CD4-positive, alpha-beta memory T cell (primary cell): Measurements from ENCODE around the gene CCDC69. TPM values are rescaled to one million over a fixed set of nuclear protein-coding genes. Genes with fewer than 3 reads are reported as not detected.

Source experiments
- CTCF ChIA-PET: fragments of 350-600 bp; sonication (Branson Sonifier 250); formaldehyde crosslinking; loops from one replicate; lab custom pipeline; 2021; ENCODE audit warnings: inconsistent platforms; ENCODE audit not compliant: partially characterized antibody; lab: Charles Lee
- POLR2A ChIA-PET: fragments of 350-600 bp; sonication (Branson Sonifier 250); formaldehyde crosslinking; loops from one replicate; lab custom pipeline; 2021; ENCODE audit not compliant: partially characterized antibody; lab: Charles Lee
- DNase-seq, 5 donors: peaks; one replicate each; pipeline versions ENCODE4 v3.0.0 to v3.0.0-alpha.2; 2020 to 2022; ENCODE audit warnings: mixed read lengths in 1 of 5
- H3K27ac ChIP-seq: one replicate; pipeline ENCODE4 v1.7.0; 2013; ENCODE audit warnings: low read depth, low read length
- H3K27me3 ChIP-seq: 2 replicates; pipeline ENCODE4 v1.7.0; 2013; ENCODE audit warnings: mild to moderate bottlenecking, low read length, moderate library complexity; ENCODE audit not compliant: insufficient read depth
- H3K36me3 ChIP-seq: 2 replicates; pipeline ENCODE4 v1.7.0; 2013; ENCODE audit warnings: mild to moderate bottlenecking, low read length, moderate library complexity; ENCODE audit not compliant: insufficient read depth
- H3K4me1 ChIP-seq: 2 replicates; pipeline ENCODE4 v1.7.0; 2013; ENCODE audit warnings: mild to moderate bottlenecking, low read length, moderate library complexity; ENCODE audit not compliant: insufficient read depth
- H3K4me3 ChIP-seq, 2 donors: one replicate each; pipeline ENCODE4 v1.7.0; 2013; ENCODE audit warnings: low read length in 2 of 2, mild to moderate bottlenecking in 1 of 2
- H3K9me3 ChIP-seq, 2 donors: one replicate each; pipeline ENCODE4 v1.7.0; 2013; ENCODE audit warnings: low read length in 2 of 2, control low read depth in 1 of 2; ENCODE audit not compliant: control insufficient read depth in 1 of 2
- H3K27ac Mint-ChIP-seq, 7 donors: one replicate each; pipeline ENCODE4 v1.8.0; 2020 to 2021; ENCODE audit warnings: mixed read lengths in 7 of 7, mild to moderate bottlenecking in 6 of 7, inconsistent platforms in 3 of 7, moderate library complexity in 3 of 7
- H3K27me3 Mint-ChIP-seq, 2 donors: one replicate each; pipeline ENCODE4 v1.8.0; 2020 to 2021; ENCODE audit warnings: mixed read lengths in 2 of 2
- H3K36me3 Mint-ChIP-seq, 2 donors: one replicate each; pipeline ENCODE4 v1.8.0; 2020 to 2021; ENCODE audit warnings: mixed read lengths in 2 of 2, inconsistent platforms in 1 of 2, mild to moderate bottlenecking in 1 of 2
- H3K4me1 Mint-ChIP-seq, 4 donors: one replicate each; pipeline ENCODE4 v1.8.0; 2020 to 2021; ENCODE audit warnings: mixed read lengths in 4 of 4, mild to moderate bottlenecking in 1 of 4
- H3K4me3 Mint-ChIP-seq, 8 donors: one replicate each; pipeline ENCODE4 v1.8.0; 2020 to 2021; ENCODE audit warnings: mixed read lengths in 8 of 8, mild to moderate bottlenecking in 7 of 8, moderate library complexity in 6 of 8, inconsistent platforms in 3 of 8
- H3K9me3 Mint-ChIP-seq, 8 donors: one replicate each; pipeline ENCODE4 v1.8.0; 2020 to 2021; ENCODE audit warnings: mixed read lengths in 8 of 8, mild to moderate bottlenecking in 5 of 8, inconsistent platforms in 3 of 8, moderate library complexity in 1 of 8
- intact Hi-C: fragments of 100-400 bp; cut with micrococcal nuclease; formaldehyde crosslinking; loops from one replicate; pipeline ENCODE4 v1.15.1; 2023
- polyA plus RNA-seq, 2 donors: library from polyadenylated mRNA; unstranded; fragments of 300-500 nt; fragmentation: Illumina TruSeq; gene quantifications; one replicate each; pipeline ENCODE4 v1.2.3, GENCODE V29; 2021
- total RNA-seq, 2 experiments: library from RNA; stranded (reverse); gene quantifications; one replicate each; pipeline ENCODE4 v1.2.3, GENCODE V29; 2021

Gene CCDC69
- total and polyA plus RNA-seq, 4 experiments from 2014 or later = 38.9 to 93.9 (median 88.2) TPM

DNA sequence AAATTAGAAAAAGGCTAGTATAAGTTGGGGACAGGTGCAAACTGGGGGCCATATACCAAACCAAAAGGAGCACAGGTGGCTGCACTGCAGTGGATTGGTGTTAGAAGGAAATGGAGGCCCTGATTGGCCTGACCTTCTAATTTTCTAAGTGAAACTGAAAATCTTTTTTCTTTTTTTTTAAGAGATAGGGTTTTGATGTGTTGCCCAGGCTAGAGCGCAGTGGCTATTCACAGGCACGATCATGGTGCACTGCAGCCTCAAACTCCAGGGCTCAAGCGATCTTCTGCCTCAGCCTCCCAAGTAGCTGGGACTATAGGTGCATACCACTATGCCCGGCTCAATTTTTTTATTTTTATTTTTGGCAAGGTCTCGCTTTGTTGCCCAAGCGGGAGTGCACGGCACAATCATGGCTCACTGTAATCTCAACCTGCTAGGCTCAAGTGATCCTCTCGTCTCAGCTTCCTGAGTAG, 9.8 kb upstream of the CCDC69 start:
- Mint-ChIP-seq H3K9me3 (no peaks in the 10 kb centered on the region), H3K36me3 (no peaks in the 10 kb centered on the region), H3K27me3 (no peaks in the 10 kb centered on the region), H3K4me3 (no peak overlapping the region), H3K4me1 (peaks cover 8 to 14% (median 11%) of the 10 kb centered on the region in 4 donors), H3K27ac (no peak overlapping the region)
- Histone ChIP-seq H3K9me3 (no peaks in the 10 kb centered on the region), H3K36me3 (no peaks in the 10 kb centered on the region), H3K4me3 (no peak overlapping the region), H3K27ac (no peak overlapping the region), H3K4me1 (peaks cover 15% of the 10 kb centered on the region), H3K27me3 (no peaks in the 10 kb centered on the region)
- ChIA-PET CTCF (interaction anchor here (1.4 to 2.7 kb wide), 5 partner anchors 8 to 107 kb away, joined by 4 to 21 read pairs (median 13); partner anchors contain the start of gene CCDC69), POLR2A (interaction anchor here (1.1 to 3.8 kb wide), 4 partner anchors 8 to 69 kb away, joined by 3 to 46 read pairs (median 12); partner anchors contain the start of gene CCDC69)
- no peak for DNase-seq
- intact Hi-C loops = loop anchor here (1.0 kb wide), 1 partner anchor 10 kb away; no protein-coding TSS in a partner anchor

- Histone ChIP-seq H3K4me3 (no peak overlapping the region), H3K27me3 (no peaks in the 10 kb centered on the region), H3K27ac (no peak overlapping the region), H3K9me3 (no peaks in the 10 kb centered on the region), H3K36me3 (no peaks in the 10 kb centered on the region), H3K4me1 (peaks cover 15% of the 10 kb centered on the region)
- CTCF ChIA-PET = interaction anchor here (0.8 to 2.3 kb wide), 3 partner anchors 9 to 66 kb away, joined by 3 to 6 read pairs (median 4); partner anchors contain the start of gene GM2A
- H3K4me3 Mint-ChIP-seq = no peak overlapping the region
- POLR2A ChIA-PET = interaction anchor here (1.0 to 2.1 kb wide), 4 partner anchors 8 to 105 kb away, joined by 3 to 11 read pairs (median 3); no protein-coding TSS in a partner anchor
- H3K27me3 Mint-ChIP-seq = no peaks in the 10 kb centered on the region
- intact Hi-C loops = no loop called here
- peaks cover 9 to 15% (median 12%) of the 10 kb centered on the region in 4 donors for H3K4me1 Mint-ChIP-seq
- no peak for DNase-seq
- no peaks in the 10 kb centered on the region for H3K36me3 Mint-ChIP-seq
- no peak overlapping the region for H3K27ac Mint-ChIP-seq
- no peaks in the 10 kb centered on the region for H3K9me3 Mint-ChIP-seq
These were observed 7.5 kb upstream of the CCDC69 start for GRCh38 chr5:151231359-151231758.

DNA sequence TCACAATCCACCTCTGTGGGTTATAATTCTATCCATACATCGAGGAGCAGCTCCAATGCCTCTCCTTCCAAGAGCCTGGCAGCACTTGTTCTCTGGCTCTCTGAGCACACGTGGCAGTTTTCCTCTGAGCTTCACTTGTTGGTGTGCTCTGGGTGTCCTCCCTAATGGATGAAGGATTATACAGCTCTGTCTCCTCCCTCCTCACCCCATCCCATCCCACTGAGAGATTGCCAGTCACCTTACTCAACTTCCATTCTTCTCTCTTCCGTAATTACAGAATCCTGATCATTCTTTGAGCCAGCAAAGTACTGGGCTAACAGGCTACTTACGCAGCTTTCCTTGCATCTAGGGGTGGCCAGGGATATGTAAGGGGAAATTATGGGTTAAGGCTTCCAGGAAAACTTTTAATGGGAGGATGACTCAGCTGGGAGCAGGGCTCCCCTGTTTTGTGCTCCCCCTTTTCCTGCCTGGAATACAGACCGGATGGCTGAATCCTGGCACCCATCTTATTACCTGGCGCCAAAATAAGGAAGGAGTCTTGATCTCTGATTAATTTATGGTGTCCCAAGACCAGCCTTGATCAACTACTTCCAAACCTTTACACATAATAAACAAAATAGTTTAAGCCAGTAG, 6.3 kb upstream of the CCDC69 start:
- Mint-ChIP-seq H3K4me3 (no peak overlapping the region), H3K36me3 (no peaks in the 10 kb centered on the region), H3K9me3 (no peaks in the 10 kb centered on the region), H3K27ac (no peak overlapping the region), H3K4me1 (peaks cover 12 to 19% (median 16%) of the 10 kb centered on the region in 4 donors), H3K27me3 (no peaks in the 10 kb centered on the region)
- no peak overlapping the region for H3K27ac ChIP-seq
- no peak for DNase-seq
- H3K27me3 ChIP-seq = no peaks in the 10 kb centered on the region
- H3K36me3 ChIP-seq = no peaks in the 10 kb centered on the region
- no peak overlapping the region for H3K4me3 ChIP-seq
- no peaks in the 10 kb centered on the region for H3K9me3 ChIP-seq
- CTCF ChIA-PET = interaction anchor here (1.0 to 13.2 kb wide), 6 partner anchors 10 to 115 kb away, joined by 4 to 149 read pairs (median 7); partner anchors contain the start of gene GM2A
- intact Hi-C loops = no loop called here
- POLR2A ChIA-PET = interaction anchor here (1.1 to 2.1 kb wide), 2 partner anchors 12 to 16 kb away, joined by 3 to 11 read pairs; no protein-coding TSS in a partner anchor
- peaks cover 24% of the 10 kb centered on the region for H3K4me1 ChIP-seq

GRCh38 chr5:151228986-151229385, 5.1 kb upstream of the CCDC69 start:
- ChIA-PET POLR2A (interaction anchor here (0.9 to 1.6 kb wide), 3 partner anchors 10 to 23 kb away, joined by 4 to 9 read pairs (median 9); partner anchors contain the start of gene GM2A), CTCF (interaction anchor here (1.0 to 13.2 kb wide), 7 partner anchors 11 to 771 kb away, joined by 3 to 149 read pairs (median 7); no protein-coding TSS in a partner anchor)
- Mint-ChIP-seq H3K27ac (peak overlapping the region in 1 of 7 donors; percentile 15), H3K27me3 (no peaks in the 10 kb centered on the region), H3K4me3 (no peak overlapping the region), H3K9me3 (no peaks in the 10 kb centered on the region), H3K4me1 (peaks cover 11 to 18% (median 17%) of the 10 kb centered on the region in 4 donors), H3K36me3 (peaks cover 0 to 3% of the 10 kb centered on the region in 2 donors)
- DNase-seq = no peak
- intact Hi-C loops = loop anchor here (10.0 kb wide), 1 partner anchor 164 kb away; no protein-coding TSS in a partner anchor
- H3K4me3 ChIP-seq = no peak overlapping the region
- H3K27ac ChIP-seq = no peak overlapping the region
- no peaks in the 10 kb centered on the region for H3K36me3 ChIP-seq
- no peaks in the 10 kb centered on the region for H3K27me3 ChIP-seq
- no peaks in the 10 kb centered on the region for H3K9me3 ChIP-seq
- H3K4me1 ChIP-seq = peaks cover 24% of the 10 kb centered on the region

- POLR2A ChIA-PET = interaction anchor here (1.2 to 1.6 kb wide), 3 partner anchors 14 to 24 kb away, joined by 4 to 9 read pairs (median 9); partner anchors contain the start of gene GM2A
- no peaks in the 10 kb centered on the region for H3K27me3 ChIP-seq
- H3K27ac ChIP-seq = no peak overlapping the region
- CTCF ChIA-PET = interaction anchor here (0.8 to 13.2 kb wide), 5 partner anchors 12 to 770 kb away, joined by 3 to 149 read pairs (median 3); no protein-coding TSS in a partner anchor
- H3K36me3 ChIP-seq = no peaks in the 10 kb centered on the region
- peaks cover 0 to 8% of the 10 kb centered on the region in 2 donors for H3K36me3 Mint-ChIP-seq
- H3K4me3 Mint-ChIP-seq = peak overlapping the region in 1 of 8 donors; percentile 27
- H3K9me3 ChIP-seq = no peaks in the 10 kb centered on the region
- DNase-seq = no peak
- no peaks in the 10 kb centered on the region for H3K27me3 Mint-ChIP-seq
- H3K27ac Mint-ChIP-seq = peak overlapping the region in 2 of 7 donors; percentile 6 to 30
- no peak overlapping the region for H3K4me3 ChIP-seq
- H3K9me3 Mint-ChIP-seq = no peaks in the 10 kb centered on the region
- intact Hi-C loops = loop anchor here (10.0 kb wide), 1 partner anchor 163 kb away; no protein-coding TSS in a partner anchor
- H3K4me1 ChIP-seq = peaks cover 25% of the 10 kb centered on the region
- H3K4me1 Mint-ChIP-seq = peaks cover 11 to 24% (median 17%) of the 10 kb centered on the region in 4 donors
These were observed 4.1 kb upstream of the CCDC69 start for GRCh38 chr5:151227918-151228447.

GRCh38 chr5:151225475-151225874, 1.6 kb upstream of the CCDC69 start:
- peaks cover 3 to 24% of the 10 kb centered on the region in 2 donors for H3K36me3 Mint-ChIP-seq
- Histone ChIP-seq H3K36me3 (no peaks in the 10 kb centered on the region), H3K4me3 (no peak overlapping the region), H3K27ac (peak overlapping the region; percentile 96), H3K9me3 (no peaks in the 10 kb centered on the region), H3K27me3 (no peaks in the 10 kb centered on the region), H3K4me1 (peaks cover 50% of the 10 kb centered on the region)
- CTCF ChIA-PET = interaction anchor here (1.5 to 13.2 kb wide), 8 partner anchors 9 to 99 kb away, joined by 3 to 149 read pairs (median 22); partner anchors contain the start of gene GM2A
- H3K4me1 Mint-ChIP-seq = peaks cover 30 to 49% (median 39%) of the 10 kb centered on the region in 4 donors
- H3K4me3 Mint-ChIP-seq = peak overlapping the region in 7 of 8 donors; percentile 45 to 93 (median 73)
- no peak for DNase-seq
- H3K9me3 Mint-ChIP-seq = no peaks in the 10 kb centered on the region
- POLR2A ChIA-PET = interaction anchor here (0.6 to 7.3 kb wide), 6 partner anchors 9 to 60 kb away, joined by 3 to 335 read pairs (median 14); partner anchors contain the start of gene GM2A
- H3K27ac Mint-ChIP-seq = peak overlapping the region; percentile 93 to 96 (median 95)
- intact Hi-C loops = loop anchor here (2.0 to 10.0 kb wide), 2 partner anchors 15 to 161 kb away; no protein-coding TSS in a partner anchor
- no peaks in the 10 kb centered on the region for H3K27me3 Mint-ChIP-seq
